H1 (cell line): ENCODE measurements around the gene BORCS6. TPM values are rescaled to one million over a fixed set of nuclear protein-coding genes. Genes with fewer than 3 reads are reported as not detected.
A peak's percentile ranks its signal among the peaks of the same experiment; 100 is the strongest.

Source experiments
- ATF3 ChIP-seq: IDR thresholded peaks from 2 replicates; pipeline ENCODE4 v1.6.1; 2011; ENCODE audit warnings: low read depth, mild to moderate bottlenecking, low read length; ENCODE audit not compliant: insufficient read depth
- BRCA1 ChIP-seq: IDR thresholded peaks from 2 replicates; pipeline ENCODE4 v1.6.1; 2012; ENCODE audit warnings: low read depth, low read length, improper control_type of control experiment
- CBX5 ChIP-seq: fragments of 300-800, 300-1000 bp; sonication (generic); IDR thresholded peaks from 2 replicates; pipeline ENCODE4 v1.7.1; 2016; ENCODE audit warnings: antibody characterized with exemption, low read length, low read depth
- CEBPB ChIP-seq: IDR thresholded peaks from 2 replicates; pipeline ENCODE4 v1.6.1; 2012; ENCODE audit warnings: low read depth, low read length
- EGR1 ChIP-seq: IDR thresholded peaks from 2 replicates; pipeline ENCODE4 v1.6.1; 2011; ENCODE audit warnings: low read depth, low read length, borderline replicate concordance
- EP300 ChIP-seq, 2 experiments: IDR thresholded peaks; 1 replicate in 1 of 2; 2 replicates in 1 of 2; pipeline ENCODE4 v1.6.1; 2011 to 2012; ENCODE audit warnings: low read depth in 2 of 2, low read length in 2 of 2, mild to moderate bottlenecking in 2 of 2, borderline replicate concordance in 1 of 2, inconsistent platforms in 1 of 2, moderate library complexity in 1 of 2
- HDAC6 ChIP-seq: IDR thresholded peaks from one replicate; pipeline ENCODE4 v1.7.1; 2012; ENCODE audit warnings: low read depth, mild to moderate bottlenecking, inconsistent platforms, low read length, moderate library complexity
- JUND ChIP-seq: IDR thresholded peaks from 2 replicates; pipeline ENCODE4 v1.6.1; 2011; ENCODE audit warnings: mild to moderate bottlenecking, improper control_type of control experiment, low read length
- KDM5A ChIP-seq: fragments of 200-600 bp; IDR thresholded peaks from 2 replicates; pipeline ENCODE4 v1.7.1; 2012; ENCODE audit warnings: mild to moderate bottlenecking, low read length, inconsistent platforms, mixed read lengths
- NANOG ChIP-seq: IDR thresholded peaks from 2 replicates; pipeline ENCODE4 v1.6.1; 2011; ENCODE audit warnings: low read length, low read depth, mild to moderate bottlenecking, inconsistent platforms; ENCODE audit not compliant: insufficient read depth, poor library complexity, severe bottlenecking
- POU5F1 ChIP-seq: IDR thresholded peaks from 2 replicates; pipeline ENCODE4 v1.6.1; 2011; ENCODE audit warnings: low read depth, mild to moderate bottlenecking, low read length, moderate library complexity
- RNF2 ChIP-seq: fragments of 200-900, 300-1000 bp; sonication (generic); IDR thresholded peaks from 2 replicates; pipeline ENCODE4 v1.7.1; 2016; ENCODE audit warnings: borderline replicate concordance, low read depth, mild to moderate bottlenecking, antibody characterized with exemption, low read length; ENCODE audit not compliant: poor library complexity, severe bottlenecking; ENCODE audit errors: missing control alignments
- RXRA ChIP-seq: IDR thresholded peaks from 2 replicates; pipeline ENCODE4 v1.6.1; 2011; ENCODE audit warnings: low read depth, mild to moderate bottlenecking, low read length, moderate library complexity; ENCODE audit not compliant: insufficient read depth
- SP4 ChIP-seq: IDR thresholded peaks from 2 replicates; pipeline ENCODE4 v1.6.1; 2012; ENCODE audit warnings: low read length, inconsistent platforms
- TAF1 ChIP-seq: IDR thresholded peaks from 2 replicates; pipeline ENCODE4 v1.6.1; 2011; ENCODE audit warnings: mild to moderate bottlenecking, low read depth, low read length
- TCF12 ChIP-seq: IDR thresholded peaks from 2 replicates; pipeline ENCODE4 v1.6.1; 2011; ENCODE audit warnings: low read depth, mild to moderate bottlenecking, low read length
- TEAD4 ChIP-seq: IDR thresholded peaks from 2 replicates; pipeline ENCODE4 v1.6.1; 2012; ENCODE audit warnings: low read depth, low read length, inconsistent platforms, mixed read lengths
- ZNF274 ChIP-seq: IDR thresholded peaks from 2 replicates; pipeline ENCODE4 v1.7.0; 2012; ENCODE audit warnings: low read length, borderline replicate concordance; ENCODE audit errors: extremely low read depth
- polyA plus RNA-seq, 7 experiments: library from polyadenylated mRNA; depleted of rRNA in 3 of 7; stranded (reverse) in 5 of 7; unstranded in 2 of 7; fragments of >200 nt in 5 of 7; fragments of 200-250 nt in 2 of 7; gene quantifications; 1 replicate in 5 of 7; 2 replicates in 1 of 7; 4 replicates in 1 of 7; pipeline versions ENCODE4 v1.2.1 to v1.2.3, GENCODE V29; 2011 to 2013; ENCODE audit warnings: missing spikeins in 2 of 7, mixed read lengths in 2 of 7
- total RNA-seq: library from RNA; stranded (reverse); fragmentation: NEBNext Ultra II Directional; extraction: Animal tissue kit (Norgen Biotek cat#: 25700); gene quantifications from 2 replicates; pipeline ENCODE4 v1.2.1, GENCODE V29; 2021
- TF ChIP-seq, protein P1 (sequence below): IDR thresholded peaks from 2 replicates; pipeline ENCODE4 v1.6.1; 2011; ENCODE audit warnings: low read length, improper control_type of control experiment
- TF ChIP-seq, protein P2 (sequence below): IDR thresholded peaks from 2 replicates; pipeline ENCODE4 v1.6.1; 2012; ENCODE audit warnings: low read length, inconsistent platforms

Gene BORCS6
- total and polyA plus RNA-seq, 2 of the 8 experiments (the other 6 are each of a cell fraction or from before 2014, with no cell fraction given), result 3.3 to 3.6 TPM

DNA sequence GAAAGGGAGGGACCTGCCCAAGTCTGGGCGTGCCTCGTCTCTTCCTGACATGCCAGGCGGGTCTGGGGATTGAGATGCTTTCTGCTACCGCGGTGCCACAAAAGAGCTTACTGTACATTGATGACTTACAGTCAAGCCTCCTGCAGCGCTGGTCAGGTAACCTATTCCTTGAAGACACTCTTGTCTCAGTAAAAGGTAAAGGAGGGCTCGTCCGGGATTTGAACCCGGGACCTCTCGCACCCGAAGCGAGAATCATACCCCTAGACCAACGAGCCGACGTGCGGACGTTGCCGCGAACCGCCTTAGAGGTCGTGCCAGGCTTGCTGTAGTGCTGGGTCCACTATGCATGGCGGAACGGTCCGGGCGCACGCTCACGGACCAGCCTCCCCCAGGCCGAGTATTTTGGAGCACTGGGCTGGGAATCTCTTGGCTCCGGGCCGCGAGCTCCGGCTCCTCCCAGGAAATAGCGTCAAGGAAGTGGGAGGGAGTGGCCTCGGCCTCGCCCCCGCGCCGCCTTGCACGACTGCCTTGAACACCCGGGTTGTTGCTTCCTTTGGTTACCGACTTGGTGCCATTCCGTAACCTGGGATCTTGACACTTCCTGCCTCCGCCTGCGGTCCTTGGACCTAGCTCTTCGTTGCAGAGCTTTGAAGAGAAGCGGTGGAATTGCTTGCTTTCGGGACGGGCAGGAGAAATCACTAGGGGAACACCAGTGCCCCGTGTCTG is 32.8 kb upstream of the BORCS6 start (continued):
- TF ChIP-seq RNF2 (no peak), CEBPB (peak; percentile 36), KDM5A (no peak), TAF1 (peak; percentile 65), HDAC6 (no peak), TCF12 (no peak), JUND (no peak), CBX5 (no peak), EP300 (IDR thresholded peaks at IDR 0.05; ENCODE audit: borderline replicate concordance in 1 of 2, low read depth in 2 of 2, low read length in 2 of 2) (no peak), POU5F1 (no peak), SP4 (peak; percentile 18), ZNF274 (no peak), BRCA1 (no peak), ATF3 (no peak), NANOG (no peak), EGR1 (peak; percentile 86), RXRA (no peak), TEAD4 (peak; percentile 87)
- TF ChIP-seq, protein P1, sequence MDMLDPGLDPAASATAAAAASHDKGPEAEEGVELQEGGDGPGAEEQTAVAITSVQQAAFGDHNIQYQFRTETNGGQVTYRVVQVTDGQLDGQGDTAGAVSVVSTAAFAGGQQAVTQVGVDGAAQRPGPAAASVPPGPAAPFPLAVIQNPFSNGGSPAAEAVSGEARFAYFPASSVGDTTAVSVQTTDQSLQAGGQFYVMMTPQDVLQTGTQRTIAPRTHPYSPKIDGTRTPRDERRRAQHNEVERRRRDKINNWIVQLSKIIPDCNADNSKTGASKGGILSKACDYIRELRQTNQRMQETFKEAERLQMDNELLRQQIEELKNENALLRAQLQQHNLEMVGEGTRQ, result no peak
- TF ChIP-seq, protein P2, sequence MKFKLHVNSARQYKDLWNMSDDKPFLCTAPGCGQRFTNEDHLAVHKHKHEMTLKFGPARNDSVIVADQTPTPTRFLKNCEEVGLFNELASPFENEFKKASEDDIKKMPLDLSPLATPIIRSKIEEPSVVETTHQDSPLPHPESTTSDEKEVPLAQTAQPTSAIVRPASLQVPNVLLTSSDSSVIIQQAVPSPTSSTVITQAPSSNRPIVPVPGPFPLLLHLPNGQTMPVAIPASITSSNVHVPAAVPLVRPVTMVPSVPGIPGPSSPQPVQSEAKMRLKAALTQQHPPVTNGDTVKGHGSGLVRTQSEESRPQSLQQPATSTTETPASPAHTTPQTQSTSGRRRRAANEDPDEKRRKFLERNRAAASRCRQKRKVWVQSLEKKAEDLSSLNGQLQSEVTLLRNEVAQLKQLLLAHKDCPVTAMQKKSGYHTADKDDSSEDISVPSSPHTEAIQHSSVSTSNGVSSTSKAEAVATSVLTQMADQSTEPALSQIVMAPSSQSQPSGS, result no peak; the same call in 1 of the 2 replicates
